Neural cell (in vitro differentiated cells): ENCODE results near the gene MED13. TPM values are rescaled to one million over a fixed set of nuclear protein-coding genes. Genes with fewer than 3 reads are reported as not detected.

ENCODE experiments used
- H2AFZ ChIP-seq: fragments of 200-600, 300-800 bp; sonication (generic), shearing (Covaris generic); 2 replicates; pipeline ENCODE4 v1.6.0; 2014; ENCODE audit warnings: low read depth, mild to moderate bottlenecking, antibody characterized with exemption, low read length, moderate library complexity
- H3F3A ChIP-seq: fragments of 200-600 bp; shearing (Covaris generic); 2 replicates; pipeline ENCODE4 v1.6.1; 2016; ENCODE audit warnings: mild to moderate bottlenecking, moderate library complexity, mixed read lengths, antibody characterized with exemption, low read length; ENCODE audit not compliant: insufficient read depth, poor library complexity, severe bottlenecking
- H3K27ac ChIP-seq: fragments of 200-600, 300-800 bp; sonication (generic), shearing (Covaris generic); 2 replicates; pipeline ENCODE4 v1.5.1; 2014; ENCODE audit warnings: mild to moderate bottlenecking, low read length, moderate library complexity
- H3K27me3 ChIP-seq: fragments of 300-800, 200-600 bp; sonication (generic), shearing (Covaris generic); 2 replicates; pipeline ENCODE4 v1.6.0; 2014; ENCODE audit warnings: mild to moderate bottlenecking, low read depth, low read length, moderate library complexity; ENCODE audit not compliant: insufficient read depth
- H3K36me3 ChIP-seq: fragments of 300-800, 200-600 bp; sonication (generic), shearing (Covaris generic); 2 replicates; pipeline ENCODE4 v1.5.1; 2014; ENCODE audit warnings: mild to moderate bottlenecking, antibody characterized with exemption, low read length, moderate library complexity; ENCODE audit not compliant: insufficient read depth
- H3K4me2 ChIP-seq: fragments of 300-800, 200-600 bp; sonication (generic), shearing (Covaris generic); 2 replicates; pipeline ENCODE4 v1.6.0; 2014; ENCODE audit warnings: mild to moderate bottlenecking, low read length
- H3K4me3 ChIP-seq: fragments of 300-800, 200-600 bp; sonication (generic), shearing (Covaris generic); 2 replicates; pipeline ENCODE4 v1.5.1; 2014; ENCODE audit warnings: mild to moderate bottlenecking, low read length, moderate library complexity
- H3K79me2 ChIP-seq: fragments of 200-600 bp; shearing (Covaris generic); replicated peaks from 2 replicates; pipeline ENCODE4 v1.6.0; 2014; ENCODE audit warnings: mild to moderate bottlenecking, low read length, moderate library complexity; ENCODE audit not compliant: insufficient read depth
- H3K9ac ChIP-seq: fragments of 300-800, 200-600 bp; sonication (generic), shearing (Covaris generic); 2 replicates; pipeline ENCODE4 v1.6.1; 2016; ENCODE audit warnings: mild to moderate bottlenecking, low read length, mixed read lengths
- H3K9me2 ChIP-seq: fragments of 200-600 bp; shearing (Covaris generic); 2 replicates; pipeline ENCODE4 v1.6.1; 2016; ENCODE audit warnings: mild to moderate bottlenecking, low read length, mixed read lengths; ENCODE audit not compliant: insufficient read depth
- H3K9me3 ChIP-seq: fragments of 200-600, 300-800 bp; sonication (generic), shearing (Covaris generic); 2 replicates; pipeline ENCODE4 v1.6.1; 2016; ENCODE audit warnings: mild to moderate bottlenecking, mixed run types, low read length, moderate library complexity, mixed read lengths
- H4K20me1 ChIP-seq: fragments of 200-600 bp; shearing (Covaris generic); 2 replicates; pipeline ENCODE4 v1.6.1; 2016; ENCODE audit warnings: mild to moderate bottlenecking, mixed run types; ENCODE audit not compliant: insufficient read depth
- CTCF ChIP-seq: fragments of 450-650 bp; IDR thresholded peaks from 2 replicates; pipeline ENCODE4 v1.5.1; 2014; ENCODE audit warnings: antibody characterized with exemption, mild to moderate bottlenecking, moderate library complexity; ENCODE audit not compliant: poor library complexity, severe bottlenecking
- EP300 ChIP-seq: fragments of 450-650 bp; conservative IDR thresholded peaks from 2 replicates; pipeline ENCODE4 v1.6.1; 2014; ENCODE audit warnings: antibody characterized with exemption, mild to moderate bottlenecking, moderate library complexity; ENCODE audit not compliant: poor library complexity, severe bottlenecking
- EZH2 ChIP-seq: fragments of 200-600, 300-800 bp; shearing (Covaris generic), sonication (generic); IDR thresholded peaks from 2 replicates; pipeline ENCODE4 v1.6.1; 2014; ENCODE audit warnings: antibody characterized with exemption, low read length, borderline replicate concordance, mild to moderate bottlenecking; ENCODE audit not compliant: insufficient read depth, poor library complexity, severe bottlenecking
- MXI1 ChIP-seq: fragments of 450-650 bp; conservative IDR thresholded peaks from 2 replicates; pipeline ENCODE4 v1.6.1; 2014; ENCODE audit warnings: antibody characterized with exemption, mild to moderate bottlenecking; ENCODE audit not compliant: poor library complexity, severe bottlenecking
- POLR2AphosphoS5 ChIP-seq: IDR thresholded peaks from 2 replicates; pipeline ENCODE4 v1.6.1; 2012
- RAD21 ChIP-seq: fragments of 450-650 bp; conservative IDR thresholded peaks from 2 replicates; pipeline ENCODE4 v1.6.1; 2014; ENCODE audit warnings: antibody characterized with exemption, mild to moderate bottlenecking, moderate library complexity
- REST ChIP-seq: IDR thresholded peaks from 2 replicates; pipeline ENCODE4 v1.6.1; 2012; ENCODE audit warnings: borderline replicate concordance
- SMC3 ChIP-seq: fragments of 450-650 bp; conservative IDR thresholded peaks from 2 replicates; pipeline ENCODE4 v1.6.1; 2014; ENCODE audit warnings: antibody characterized with exemption, mild to moderate bottlenecking, moderate library complexity; ENCODE audit not compliant: poor library complexity
- TAF1 ChIP-seq: IDR thresholded peaks from 2 replicates; pipeline ENCODE4 v1.6.1; 2012; ENCODE audit warnings: low read depth
- polyA plus RNA-seq: library from polyadenylated mRNA; depleted of rRNA; stranded (reverse); fragments of >200 nt; gene quantifications from 2 replicates; pipeline ENCODE4 v1.2.3, GENCODE V29; 2014

Gene MED13
- polyA plus RNA-seq, 1 donor from 2014 or later: 22.6 TPM

DNA sequence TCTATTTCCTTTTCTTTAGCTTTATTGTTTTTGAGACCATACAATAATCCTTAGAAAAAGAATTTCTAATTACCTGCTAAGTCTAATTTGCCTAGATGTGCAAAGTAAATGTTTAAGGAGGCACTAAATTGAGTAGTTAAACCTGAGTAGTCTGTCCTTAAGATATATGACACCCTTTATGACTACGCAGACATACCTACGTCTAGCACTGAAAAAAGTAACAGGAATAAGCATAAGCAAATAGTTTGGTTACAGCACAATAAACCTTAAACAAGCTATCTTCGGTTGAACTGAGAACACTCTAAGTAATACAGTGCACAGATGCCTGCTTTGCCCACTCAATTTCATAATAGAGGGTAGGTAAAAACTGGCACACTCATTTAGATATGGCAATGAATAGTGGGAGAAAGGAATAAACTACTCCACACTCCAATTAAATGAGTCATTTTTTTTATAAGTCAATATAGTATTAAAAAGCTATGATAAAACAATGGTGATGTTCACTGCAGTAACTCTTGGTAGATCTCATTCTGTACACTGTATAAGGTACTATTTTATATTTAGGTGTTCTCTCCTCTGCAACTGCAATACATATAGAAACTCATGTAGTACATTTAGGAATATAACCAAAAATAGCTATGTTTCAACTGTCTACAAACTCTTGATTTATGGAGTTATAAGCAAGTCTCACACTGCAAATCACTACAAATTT is 117.6 kb downstream of the MED13 start:
- H3K4me3 ChIP-seq: no peak overlapping the region
- H3K79me2 ChIP-seq: no peaks in the 10 kb centered on the region
- no peak overlapping the region for H2AFZ ChIP-seq
- no peaks in the 10 kb centered on the region for H3K9me2 ChIP-seq
- no peaks in the 10 kb centered on the region for H4K20me1 ChIP-seq
- no peak overlapping the region for H3K27ac ChIP-seq
- H3K36me3 ChIP-seq: peaks cover 5% of the 10 kb centered on the region
- H3K9me3 ChIP-seq: no peaks in the 10 kb centered on the region
- no peak overlapping the region for H3K9ac ChIP-seq
- no peak overlapping the region for H3K4me2 ChIP-seq
- no peaks in the 10 kb centered on the region for H3F3A ChIP-seq
- TF ChIP-seq RAD21 (no peak), TAF1 (no peak), SMC3 (no peak)
- H3K27me3 ChIP-seq: no peaks in the 10 kb centered on the region

DNA sequence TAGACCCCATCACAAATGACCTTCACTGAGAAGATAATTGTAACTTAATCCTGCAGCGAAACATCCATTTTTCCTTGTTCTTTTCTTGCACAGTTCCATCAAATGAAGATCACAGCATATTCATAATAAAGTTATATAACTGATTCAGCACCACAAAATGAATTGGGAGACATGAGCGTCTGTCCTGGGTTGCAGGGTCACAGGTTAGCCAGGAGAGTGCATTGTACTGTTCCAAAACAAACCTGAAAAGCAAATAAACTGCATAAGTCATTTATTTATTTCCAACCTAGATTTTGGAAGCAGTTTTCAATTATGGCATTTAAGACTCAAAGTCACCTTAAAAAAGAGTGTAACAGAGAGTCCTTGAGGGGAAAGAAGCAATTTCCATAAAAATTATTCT is 118.7 kb downstream of the MED13 start:
- Histone ChIP-seq H3K9me3 (no peaks in the 10 kb centered on the region), H3F3A (no peaks in the 10 kb centered on the region), H3K9ac (no peak overlapping the region), H3K27ac (no peak overlapping the region), H3K79me2 (no peaks in the 10 kb centered on the region), H2AFZ (no peak overlapping the region), H3K4me3 (no peak overlapping the region), H3K36me3 (peaks cover 5% of the 10 kb centered on the region), H4K20me1 (no peaks in the 10 kb centered on the region), H3K9me2 (no peaks in the 10 kb centered on the region), H3K4me2 (no peak overlapping the region), H3K27me3 (no peaks in the 10 kb centered on the region)
- TF ChIP-seq EZH2 (no peak), REST (no peak), SMC3 (no peak), CTCF (no peak)

- no peaks in the 10 kb centered on the region for H3K9me2 ChIP-seq
- H3K4me2 ChIP-seq: no peak overlapping the region
- H3K9ac ChIP-seq: no peak overlapping the region
- no peaks in the 10 kb centered on the region for H3K9me3 ChIP-seq
- no peaks in the 10 kb centered on the region for H3K36me3 ChIP-seq
- no peaks in the 10 kb centered on the region for H3K27me3 ChIP-seq
- H2AFZ ChIP-seq: no peak overlapping the region
- H3K79me2 ChIP-seq: no peaks in the 10 kb centered on the region
- no peak overlapping the region for H3K27ac ChIP-seq
- no peak overlapping the region for H3K4me3 ChIP-seq
- no peaks in the 10 kb centered on the region for H3F3A ChIP-seq
- TF ChIP-seq EZH2 (no peak), TAF1 (no peak), MXI1 (no peak), EP300 (no peak), REST (no peak), RAD21 (no peak), CTCF (no peak), SMC3 (no peak), POLR2AphosphoS5 (no peak)
- no peaks in the 10 kb centered on the region for H4K20me1 ChIP-seq
Measured at GRCh38 chr17:61943117-61943516, 122.0 kb downstream of the MED13 start.
